ENCODE measurements around the gene IMMP2L.
"Not testable (repeated sequence)": the region's sequence is repeated elsewhere in the genome, so short reads cannot be mapped to it uniquely, and the experiment has no call there.

IMMP2L gene

DNA sequence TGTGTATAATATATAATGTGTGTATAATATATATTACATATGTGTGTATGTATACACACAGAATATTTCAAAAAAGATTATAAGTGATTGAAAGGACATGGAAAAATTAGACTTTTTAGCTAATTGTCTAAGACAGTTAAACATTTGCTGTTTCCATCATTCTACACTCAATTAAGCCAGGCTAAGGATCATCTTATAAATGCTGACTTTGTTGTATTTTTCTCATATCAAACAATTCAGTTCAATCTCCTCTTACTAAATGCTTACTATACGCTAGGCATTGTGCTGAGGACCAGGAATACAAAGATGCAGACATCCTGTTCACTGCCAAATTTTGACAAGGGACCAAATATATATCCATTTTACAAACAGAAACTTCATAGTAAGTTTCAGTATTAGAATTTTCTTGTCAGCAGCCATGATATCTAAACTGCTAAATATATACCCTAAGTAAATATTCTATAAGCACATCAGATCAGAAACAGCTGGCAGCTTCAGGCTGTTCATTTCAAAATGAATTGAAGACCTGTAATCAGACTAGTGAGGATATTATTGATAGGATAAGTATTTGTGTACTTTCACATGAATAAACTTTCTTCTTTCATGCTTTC, 481.7 kb downstream of the IMMP2L start:
- DNase-seq (ENCODE audit: low read depth, low spot score), result no peak

DNA sequence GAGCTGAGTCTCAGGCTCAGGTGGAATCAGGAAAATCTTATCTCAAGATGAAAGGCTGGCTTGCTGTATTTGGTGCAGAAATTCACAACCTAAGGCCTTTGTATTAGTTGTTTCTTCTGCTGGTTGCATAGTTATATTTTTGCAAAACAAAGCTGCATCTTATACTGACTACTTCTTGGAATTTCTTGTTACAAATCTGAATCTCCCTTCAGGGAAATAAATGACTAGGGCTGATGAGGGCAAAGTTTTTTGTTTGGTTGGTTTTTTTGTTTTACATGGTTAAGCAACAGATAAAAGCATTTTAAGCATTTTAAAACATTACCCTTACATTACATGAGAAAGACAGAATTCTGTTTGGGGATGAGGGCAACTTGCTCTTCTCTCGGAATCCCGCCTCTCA, 485.3 kb downstream of the IMMP2L start:
- no peak for DNase-seq (ENCODE audit: low read depth, low spot score)

DNA sequence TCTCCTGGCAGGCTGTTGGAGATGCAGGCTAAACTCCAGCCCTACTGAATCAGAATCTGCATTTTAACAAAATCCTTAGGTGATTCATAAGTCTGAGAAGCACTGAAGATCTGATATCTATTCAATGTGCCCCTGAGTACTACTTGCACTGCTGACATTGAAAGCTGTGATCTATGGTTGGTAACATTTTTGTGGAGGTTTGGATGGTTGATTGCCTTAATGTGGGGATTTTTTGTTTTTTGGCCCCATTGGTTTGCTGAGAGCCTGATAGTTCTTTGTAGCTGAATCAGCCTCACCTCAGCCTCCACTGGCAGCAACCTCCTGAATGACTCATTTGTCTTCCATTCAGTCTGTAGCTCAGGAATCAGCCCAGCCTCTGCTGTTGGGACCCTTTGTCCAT, 486.1 kb downstream of the IMMP2L start:
- no peak for DNase-seq (ENCODE audit: low read depth, low spot score)

DNA sequence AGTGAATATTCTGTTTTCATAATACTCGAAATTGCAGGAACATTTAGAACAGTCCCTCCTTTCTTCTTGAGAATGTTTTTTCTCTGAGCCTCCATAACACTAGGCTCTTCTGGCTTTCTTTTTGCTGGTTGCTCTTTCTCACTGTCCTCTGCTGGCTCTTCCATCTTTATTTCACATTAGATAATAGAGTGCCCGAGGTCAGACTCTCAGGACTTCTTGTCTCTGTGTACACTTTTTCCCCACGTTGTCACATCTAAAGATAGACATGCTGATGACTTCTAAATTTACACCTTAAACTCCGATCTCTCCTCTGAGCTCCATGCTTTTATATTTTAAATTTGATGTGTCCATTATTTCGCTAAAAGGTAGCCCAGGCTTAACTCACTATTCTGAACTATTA, 486.8 kb downstream of the IMMP2L start:
- no peak for DNase-seq (ENCODE audit: low read depth, low spot score)

DNA sequence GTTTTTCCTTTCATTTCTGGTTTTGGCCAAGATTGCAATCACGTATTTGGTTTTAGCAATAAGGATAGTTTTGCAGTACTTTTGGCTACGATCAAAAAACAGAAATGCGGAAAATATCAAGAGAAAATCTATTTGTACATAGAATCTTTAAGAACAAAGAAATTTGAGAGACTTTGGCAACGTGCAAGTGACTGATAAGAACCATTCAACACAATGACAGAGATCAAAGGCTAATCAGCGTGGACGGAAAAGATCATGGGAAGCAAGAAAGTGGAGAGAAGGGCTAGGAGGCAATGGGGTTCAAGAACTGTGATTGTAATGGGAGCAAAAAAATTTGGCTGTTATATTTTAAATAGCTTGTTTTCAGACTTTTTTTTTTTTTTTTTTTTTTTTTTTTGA, 487.5 kb downstream of the IMMP2L start:
- DNase-seq (ENCODE audit: low read depth, low spot score), result no peak

DNA sequence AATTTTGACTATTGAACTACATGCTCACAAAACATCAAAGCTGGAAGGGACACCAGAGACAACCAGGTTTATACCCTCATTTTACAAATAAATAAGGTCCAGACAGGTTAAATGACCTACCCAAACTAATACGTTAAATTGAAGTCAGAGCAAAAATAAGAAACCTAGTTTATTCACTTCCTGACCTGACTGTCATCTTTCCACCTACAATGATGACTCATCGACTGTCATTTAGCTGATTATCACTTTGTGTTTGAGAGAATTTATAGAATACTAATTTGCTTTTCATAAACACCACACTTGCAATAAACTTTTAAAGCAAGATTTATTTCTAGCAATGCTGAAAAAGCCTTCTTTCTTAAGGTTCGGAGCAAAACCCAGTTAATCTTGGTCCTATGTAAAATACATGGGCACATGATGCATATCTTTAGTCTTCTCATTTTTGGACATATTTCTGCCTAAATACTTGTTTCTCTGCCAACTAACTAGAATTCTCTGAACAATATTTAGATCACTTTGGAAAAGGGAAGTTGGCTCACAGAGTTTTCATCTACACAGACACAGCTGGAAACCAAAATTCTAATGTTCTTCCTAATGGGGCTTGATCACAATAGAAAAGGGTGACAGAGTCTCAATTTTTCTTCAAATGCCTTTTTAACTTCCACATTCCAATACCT, 488.1 kb downstream of the IMMP2L start:
- DNase-seq (ENCODE audit: low read depth, low spot score), result no peak

GRCh38 chr7:111072658-111073057, 489.6 kb downstream of the IMMP2L start:
- DNase-seq (ENCODE audit: low read depth, low spot score), result not testable (repeated sequence)

DNA sequence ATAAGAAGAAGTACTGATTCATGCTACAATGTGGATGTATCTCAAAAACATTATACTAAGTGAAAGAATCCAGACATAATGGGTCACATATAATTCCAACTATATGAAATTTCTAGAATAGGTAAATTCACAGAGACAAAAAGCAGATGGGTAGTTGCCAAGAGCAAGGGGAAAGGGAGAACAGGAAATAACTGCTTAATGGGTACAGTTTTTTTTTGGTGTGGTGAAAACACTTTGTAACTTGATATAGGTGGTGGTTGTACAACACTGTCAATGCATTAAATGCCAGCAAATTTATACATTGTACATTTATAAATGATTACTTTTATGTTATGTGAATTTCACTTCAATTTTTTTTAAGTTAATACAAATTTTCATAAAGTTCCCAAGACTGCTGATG, 490.7 kb downstream of the IMMP2L start:
- DNase-seq (ENCODE audit: low read depth, low spot score), result no peak

DNA sequence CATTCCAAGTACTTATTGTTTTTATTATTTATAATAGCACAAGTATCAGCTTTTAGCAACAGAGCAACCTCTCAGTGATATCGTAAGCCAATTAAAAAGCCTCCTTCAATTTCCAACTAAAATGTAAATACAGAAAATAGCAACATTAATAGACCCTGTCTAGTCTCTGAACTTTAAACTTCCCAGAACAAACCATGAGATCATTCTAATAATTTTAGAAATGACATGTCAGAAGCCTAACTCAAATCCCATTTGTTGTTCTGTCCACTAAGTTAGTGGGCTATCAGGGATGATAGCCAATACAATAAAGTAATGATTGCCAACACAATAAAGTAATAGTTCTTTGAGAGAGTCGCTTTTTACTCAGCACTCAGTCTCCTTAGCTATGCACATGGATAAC, 493.7 kb downstream of the IMMP2L start:
- DNase-seq (ENCODE audit: low read depth, low spot score), result no peak

GRCh38 chr7:111067682-111068081, 494.6 kb downstream of the IMMP2L start:
- no peak for DNase-seq (ENCODE audit: low read depth, low spot score)

- DNase-seq (ENCODE audit: low read depth, low spot score), result no peak
Measured at GRCh38 chr7:111067251-111067650, 495.0 kb downstream of the IMMP2L start.

GRCh38 chr7:111063166-111063565, 499.1 kb downstream of the IMMP2L start:
- no peak for DNase-seq (ENCODE audit: low read depth, low spot score)

- no peak for DNase-seq (ENCODE audit: low read depth, low spot score)
Measured at GRCh38 chr7:111059833-111060232, 502.5 kb downstream of the IMMP2L start.

DNA sequence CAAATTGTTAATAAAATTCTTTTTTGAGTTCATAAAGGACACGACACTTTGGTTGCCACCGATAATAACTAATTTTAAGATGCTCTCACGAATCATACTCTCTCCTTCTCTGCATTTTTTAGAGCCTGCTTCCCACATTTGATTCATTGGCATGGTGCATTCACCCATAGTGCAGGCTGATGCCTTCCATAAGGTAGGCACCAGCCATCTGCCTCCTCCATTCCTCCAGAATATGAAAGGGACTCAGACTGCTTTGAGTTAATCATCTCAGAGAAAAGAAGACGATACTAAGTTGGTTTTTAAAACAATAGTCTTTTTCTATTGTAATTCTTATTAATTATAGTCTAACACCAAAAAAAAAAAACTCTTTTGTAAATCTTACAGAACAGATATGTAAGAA, 505.2 kb downstream of the IMMP2L start:
- DNase-seq (ENCODE audit: low read depth, low spot score), result no peak

DNA sequence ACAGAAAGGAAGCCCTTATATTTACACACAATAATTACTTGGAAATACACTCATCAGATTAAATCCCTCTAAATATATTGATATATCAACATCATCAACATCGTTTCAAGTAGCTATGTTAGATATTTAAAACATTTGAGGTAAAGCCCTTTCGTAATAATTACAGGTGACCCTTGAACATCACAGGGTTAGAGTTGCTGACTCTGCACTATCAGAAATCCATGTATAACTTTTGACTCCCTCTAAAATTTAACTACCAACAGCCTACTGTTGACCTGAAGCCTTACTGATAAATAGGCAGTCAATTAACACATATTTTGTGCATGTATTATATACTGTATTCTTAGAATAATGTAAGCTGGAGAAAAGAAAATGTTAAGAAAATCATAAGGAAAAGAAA, 505.9 kb downstream of the IMMP2L start:
- no peak for DNase-seq (ENCODE audit: low read depth, low spot score)

- no peak for DNase-seq (ENCODE audit: low read depth, low spot score)
Measured at GRCh38 chr7:111053035-111053434, 509.3 kb downstream of the IMMP2L start.

- no peak for DNase-seq (ENCODE audit: low read depth, low spot score)
Measured at GRCh38 chr7:111051832-111052231, 510.5 kb downstream of the IMMP2L start.

- DNase-seq (ENCODE audit: low read depth, low spot score), result no peak
Measured at GRCh38 chr7:111050875-111051416, 511.3 kb downstream of the IMMP2L start.

- DNase-seq (ENCODE audit: low read depth, low spot score), result no peak
Measured at GRCh38 chr7:111049971-111050680, 512.2 kb downstream of the IMMP2L start.

DNA sequence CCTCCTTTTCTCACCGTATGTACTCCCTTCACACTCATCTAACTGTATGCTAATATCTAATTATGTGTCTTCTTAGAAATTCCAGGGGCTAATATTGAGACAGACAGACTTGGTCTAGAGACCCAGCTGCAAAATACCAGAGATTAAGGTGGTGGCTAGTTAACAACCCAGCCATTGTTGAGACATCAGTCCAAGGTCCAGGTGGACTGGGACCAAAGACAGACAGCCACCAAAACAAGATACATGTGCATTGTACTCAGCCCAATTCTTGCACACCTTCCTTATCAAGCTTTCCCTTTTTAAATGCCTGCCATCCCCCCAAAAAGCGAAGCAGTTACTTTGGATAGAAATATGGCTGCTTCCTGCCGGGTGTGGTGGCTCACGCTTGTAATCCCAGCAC, 514.7 kb downstream of the IMMP2L start:
- no peak for DNase-seq (ENCODE audit: low read depth, low spot score)

- no peak for DNase-seq (ENCODE audit: low read depth, low spot score)
Measured at GRCh38 chr7:111045449-111045848, 516.8 kb downstream of the IMMP2L start.

- DNase-seq (ENCODE audit: low read depth, low spot score), result no peak
Measured at GRCh38 chr7:111043561-111043960, 518.7 kb downstream of the IMMP2L start.

DNA sequence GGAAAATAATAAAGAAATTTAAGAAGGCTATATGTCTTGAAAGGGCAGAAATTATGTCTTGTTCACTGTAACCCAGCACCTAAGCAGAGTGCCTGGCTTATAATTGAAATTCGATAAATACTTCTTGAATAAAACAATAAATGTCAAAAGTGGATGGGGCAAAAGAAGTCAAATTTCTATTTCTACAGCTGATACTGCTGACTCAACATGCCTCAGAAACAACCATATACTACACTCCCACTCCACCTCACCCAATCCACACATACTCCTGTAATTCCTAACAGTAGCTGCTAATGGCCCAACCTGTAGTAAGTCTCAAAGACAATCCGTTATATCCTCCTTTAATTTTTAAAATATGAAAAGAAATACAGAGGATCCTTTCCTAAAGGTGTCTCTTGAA, 519.5 kb downstream of the IMMP2L start:
- no peak for DNase-seq (ENCODE audit: low read depth, low spot score)

All from smooth muscle cell of the brain vasculature (primary cell).